SKM-1 (cell line): ENCODE measurements around the gene TMC3.

Experiments used
- DNase-seq: peaks from one replicate; lab custom pipeline; 2025; ENCODE audit not compliant: unreplicated experiment; lab: John Stamatoyannopoulos, UW

TMC3 gene

DNA sequence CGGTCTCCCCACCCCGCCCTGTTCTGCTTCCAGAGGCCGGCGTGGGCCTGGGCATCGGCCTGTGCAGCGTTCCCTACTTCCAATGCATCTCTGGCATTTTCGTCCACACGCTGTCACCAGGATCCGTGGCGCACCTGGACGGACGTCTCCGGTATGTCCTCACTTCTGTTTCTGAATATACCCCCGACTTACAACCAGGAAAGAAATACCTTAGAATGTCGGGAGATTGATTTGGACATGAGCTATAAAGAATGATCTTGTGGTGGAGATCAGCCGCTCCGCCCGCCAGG lies 91.5 kb downstream of the TMC3 start:
- no peak for DNase-seq

DNA sequence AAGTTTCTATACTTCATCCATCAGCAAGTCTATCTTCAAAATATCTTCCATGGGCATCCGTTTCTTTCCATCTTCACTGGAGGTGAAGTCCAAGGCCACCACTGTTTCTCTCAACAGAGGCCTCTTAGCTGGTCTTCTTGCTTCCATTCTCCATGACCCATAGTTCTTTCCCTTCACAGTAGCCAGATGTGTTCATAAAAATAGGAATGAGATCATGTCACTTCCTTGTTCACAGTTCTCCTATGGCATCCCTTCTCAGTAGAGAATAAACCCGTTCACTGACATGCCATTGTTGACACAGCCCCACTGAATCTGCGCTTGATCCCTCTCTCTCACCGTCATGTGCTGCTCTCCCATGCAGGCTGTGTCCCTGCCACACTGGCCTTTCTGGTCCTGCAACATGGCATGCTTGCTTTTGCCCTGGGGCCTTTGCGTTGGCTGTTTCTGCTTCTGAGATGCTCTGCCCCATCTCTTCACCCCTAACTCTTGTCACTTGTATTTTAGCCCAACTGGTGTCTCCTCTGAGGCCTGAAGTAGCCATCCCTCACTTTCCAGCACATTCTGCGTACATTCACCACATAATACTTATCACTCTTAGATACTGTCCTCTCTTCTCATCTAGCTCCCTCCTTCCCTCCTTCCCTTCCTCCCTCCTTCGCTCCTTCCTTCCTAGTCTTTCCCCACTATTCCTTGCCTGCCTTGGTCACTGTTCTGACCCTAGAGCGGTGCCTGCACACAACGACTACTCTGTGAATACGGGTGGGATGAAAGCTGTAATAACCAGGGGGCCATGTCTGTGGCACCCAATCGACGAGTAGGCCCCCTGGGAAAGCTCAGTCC lies 92.0 kb downstream of the TMC3 start:
- no peak for DNase-seq

DNA sequence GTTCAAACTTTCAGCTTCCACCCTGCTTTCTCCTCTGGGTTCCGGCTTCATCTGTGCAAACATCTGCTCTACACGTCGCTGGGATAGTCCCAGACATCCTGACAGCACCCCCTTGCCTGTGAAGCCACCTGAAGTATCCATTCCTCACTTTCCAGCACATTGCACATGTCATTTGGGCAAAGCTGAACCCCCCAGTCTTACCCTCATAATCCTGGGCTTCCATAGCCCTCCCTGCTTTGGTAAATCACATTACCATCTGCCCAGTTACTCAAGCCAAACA lies 92.6 kb downstream of the TMC3 start:
- DNase-seq: no peak
